HG03460 (cell line): ENCODE results near the gene ZBTB7C.

Experiments
- ATAC-seq: cut with Tn5 transposase; IDR thresholded peaks from one replicate; pipeline ENCODE4 v1.9.1; 2021; ENCODE audit not compliant: unreplicated experiment

Gene ZBTB7C

DNA sequence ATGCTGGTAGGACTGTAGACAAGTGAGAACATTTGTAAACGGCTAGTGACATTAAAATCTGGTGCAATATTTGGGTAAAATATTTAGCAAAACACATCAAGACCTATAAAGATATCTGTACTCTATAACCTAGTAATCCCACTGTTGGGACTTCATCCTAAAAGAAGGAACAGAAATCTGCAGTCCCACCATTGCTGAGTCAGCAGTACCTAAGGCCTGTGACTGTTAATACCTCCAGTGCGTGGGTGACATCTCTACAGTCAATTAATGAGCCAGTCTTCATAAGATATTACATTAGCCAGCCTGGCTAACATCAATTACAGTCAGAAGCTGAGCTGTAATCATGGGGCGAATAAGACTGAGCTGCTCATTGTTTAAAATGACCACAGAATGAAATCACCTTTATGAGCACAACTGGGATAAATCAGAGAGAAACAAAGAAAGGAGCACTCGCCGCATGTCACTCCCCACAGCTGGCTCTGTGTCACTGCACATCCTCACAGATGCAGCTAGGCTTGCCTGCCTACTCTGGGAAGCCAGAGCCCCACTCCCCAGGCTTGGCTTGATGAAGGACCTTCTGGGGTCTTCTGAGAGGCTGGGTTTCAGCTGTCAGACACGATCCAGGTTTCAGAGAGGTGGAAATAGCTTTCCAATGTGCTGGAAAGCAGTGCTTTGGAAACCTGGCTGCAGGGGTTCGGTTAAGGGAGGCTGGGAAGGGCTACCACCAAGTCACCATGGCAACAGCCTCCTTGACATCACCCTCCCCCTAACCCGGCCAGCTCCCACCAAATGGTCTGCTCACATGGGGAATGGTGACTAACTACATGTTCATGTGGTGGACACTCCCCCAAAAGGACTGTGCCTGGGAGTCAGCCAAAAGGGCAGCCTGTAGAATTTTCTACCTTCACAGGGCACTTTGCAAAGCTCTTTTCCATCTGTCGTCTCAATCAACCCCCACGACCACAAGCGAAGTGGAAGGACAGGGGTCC, 145.0 kb downstream of the ZBTB7C start:
- ATAC-seq: no peak

DNA sequence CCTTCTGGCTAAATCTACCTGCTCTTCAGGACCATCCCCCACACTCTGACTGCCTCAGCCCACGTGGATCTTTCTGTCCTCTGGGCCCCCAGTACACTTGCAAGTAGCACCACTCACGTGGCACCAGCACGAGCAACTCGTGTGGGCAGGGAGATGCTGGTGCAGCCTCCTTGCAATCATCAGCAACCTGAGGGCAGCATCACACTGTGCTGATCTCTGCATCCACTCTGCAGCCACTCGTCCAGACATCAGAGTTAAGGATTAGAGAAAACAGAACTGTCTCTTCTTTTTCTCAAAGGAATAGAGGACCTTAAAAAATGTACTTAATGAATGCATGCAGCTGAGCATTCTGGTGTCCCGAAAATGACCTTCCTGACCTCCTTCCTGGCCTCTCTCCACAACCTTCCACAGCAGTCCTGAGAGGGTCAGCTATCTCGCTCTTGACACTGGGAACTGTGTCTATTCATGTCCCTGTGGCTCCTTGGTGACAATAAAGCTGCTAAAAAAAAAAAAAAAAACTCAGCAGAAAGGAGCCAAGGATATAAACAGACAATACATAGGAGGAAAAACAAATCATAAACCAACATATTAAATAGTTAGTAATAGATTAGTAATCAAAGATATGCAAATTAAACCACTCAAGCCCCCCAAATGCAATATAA, 145.9 kb downstream of the ZBTB7C start:
- no peak for ATAC-seq

DNA sequence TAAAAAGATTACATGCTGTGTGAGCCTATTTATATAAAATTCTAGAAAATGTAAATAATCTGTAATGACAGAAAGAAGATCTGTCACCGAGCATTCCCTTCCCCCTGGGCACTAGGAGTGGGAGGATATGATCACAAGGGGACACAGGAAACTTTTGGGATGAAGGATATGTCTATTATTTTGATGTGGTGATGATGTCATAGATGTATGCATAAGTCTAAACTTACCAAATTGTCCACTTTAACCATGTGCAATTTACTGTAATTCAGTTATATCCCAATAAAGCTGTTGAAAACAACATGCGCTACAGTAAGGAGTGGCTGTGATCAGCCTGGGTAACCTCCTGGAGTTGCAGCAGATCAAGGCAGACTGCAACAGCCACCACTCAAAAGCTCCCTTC, 148.9 kb downstream of the ZBTB7C start:
- no peak for ATAC-seq

DNA sequence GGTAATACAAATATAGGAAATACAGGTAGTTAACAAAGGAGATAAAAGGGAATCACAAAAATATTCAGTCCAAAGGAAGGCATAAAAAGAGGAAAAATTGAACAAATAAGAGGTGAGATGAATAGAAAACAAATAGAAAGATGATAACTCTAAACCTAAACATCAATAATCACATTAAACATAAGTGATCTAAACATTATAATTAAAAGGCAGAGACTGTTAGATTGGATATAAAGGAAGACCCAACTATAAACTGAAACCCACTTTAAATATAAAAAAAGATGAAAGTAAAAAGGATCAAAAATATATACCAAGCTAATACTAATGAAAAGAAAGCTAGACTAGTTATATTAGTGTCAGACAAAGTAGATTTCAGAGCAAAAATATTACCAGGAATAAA, 152.3 kb downstream of the ZBTB7C start:
- no peak for ATAC-seq

DNA sequence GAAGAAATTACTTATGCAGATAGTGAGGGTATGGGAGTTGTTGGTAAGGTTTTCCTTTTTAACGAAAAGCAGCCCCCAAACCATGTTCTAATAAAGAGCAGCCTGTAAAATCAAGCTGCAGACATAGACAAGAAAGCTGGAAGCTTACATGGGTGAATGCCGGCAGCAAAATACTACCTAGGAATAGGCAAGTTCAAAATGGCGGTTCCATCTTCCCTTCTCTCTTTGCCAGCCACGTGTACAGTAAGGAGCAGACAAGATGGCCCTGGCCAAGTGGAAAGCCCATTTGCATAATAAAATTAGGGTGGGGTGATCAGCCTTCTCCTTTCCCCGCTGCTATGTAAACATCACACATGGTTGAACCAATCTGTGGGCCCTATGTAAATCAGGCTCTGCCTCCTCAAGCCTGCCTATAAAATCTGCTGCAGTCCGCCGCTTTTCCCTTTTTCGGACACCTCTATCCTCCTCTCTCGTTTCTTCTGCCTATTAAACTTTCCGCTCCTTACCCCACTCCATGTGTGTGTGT, 155.0 kb downstream of the ZBTB7C start:
- no peak for ATAC-seq

DNA sequence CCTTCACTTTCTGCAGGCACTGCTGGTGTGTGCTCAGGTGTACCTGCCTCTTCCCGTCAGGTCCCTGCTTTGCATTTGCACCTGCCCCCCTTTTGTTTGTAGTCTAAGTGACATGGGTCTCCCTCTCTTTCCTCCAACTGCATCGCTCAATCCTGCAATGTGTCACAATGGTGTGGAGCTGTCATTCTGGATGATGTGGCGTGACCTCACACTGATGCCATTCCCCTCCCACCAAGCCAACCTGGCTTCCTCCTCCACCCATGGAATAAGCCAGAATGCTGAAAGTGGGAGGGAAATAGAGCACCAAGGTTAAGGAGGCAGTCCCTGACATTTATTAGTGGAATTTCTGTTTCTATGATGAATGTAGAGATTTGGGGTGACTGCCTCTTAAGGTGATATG, 156.7 kb downstream of the ZBTB7C start:
- no peak for ATAC-seq

DNA sequence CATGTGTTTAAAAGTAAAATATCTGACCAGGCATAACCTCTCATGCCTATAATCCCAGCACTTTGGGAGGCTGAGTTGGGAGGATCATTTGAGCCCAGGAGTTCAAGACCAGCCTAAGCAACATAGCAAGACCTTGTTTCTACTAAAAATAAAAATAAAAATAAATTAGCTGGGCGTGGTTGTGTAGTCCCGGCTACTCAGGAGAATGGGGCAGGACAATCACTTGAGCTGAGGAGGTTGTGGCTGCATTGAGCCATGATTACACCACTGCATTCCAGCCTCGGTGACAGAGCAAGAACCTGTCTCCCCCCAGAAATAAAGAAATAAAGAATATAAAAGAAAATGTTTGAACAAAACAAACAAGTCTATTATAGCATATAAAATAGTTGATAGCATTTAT, 158.3 kb downstream of the ZBTB7C start:
- no peak for ATAC-seq

DNA sequence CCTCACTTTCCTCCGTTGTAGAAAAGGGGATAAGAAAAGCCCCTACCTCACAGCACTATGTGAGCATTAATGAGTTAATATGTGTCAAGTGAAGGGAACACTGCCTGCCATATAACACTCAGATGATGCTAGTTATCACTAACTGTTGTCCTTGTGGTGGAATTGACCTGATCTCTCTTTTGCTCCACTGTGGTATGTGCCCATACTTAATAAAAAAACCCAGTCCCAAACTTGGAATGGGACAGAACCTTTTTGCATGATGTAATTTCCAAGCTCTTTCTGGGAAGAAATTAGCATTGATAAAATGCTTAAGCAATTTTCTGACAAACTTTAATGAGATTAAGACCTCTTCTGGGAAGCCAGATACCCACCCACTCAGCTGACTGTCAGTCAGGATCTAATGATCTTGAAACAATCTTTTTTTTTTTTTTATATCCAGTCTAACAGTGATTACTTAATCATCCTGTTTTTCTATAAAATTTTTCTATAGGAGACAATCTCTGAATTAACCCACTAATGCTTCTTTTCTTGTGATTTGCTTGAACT, 158.7 kb downstream of the ZBTB7C start:
- no peak for ATAC-seq

DNA sequence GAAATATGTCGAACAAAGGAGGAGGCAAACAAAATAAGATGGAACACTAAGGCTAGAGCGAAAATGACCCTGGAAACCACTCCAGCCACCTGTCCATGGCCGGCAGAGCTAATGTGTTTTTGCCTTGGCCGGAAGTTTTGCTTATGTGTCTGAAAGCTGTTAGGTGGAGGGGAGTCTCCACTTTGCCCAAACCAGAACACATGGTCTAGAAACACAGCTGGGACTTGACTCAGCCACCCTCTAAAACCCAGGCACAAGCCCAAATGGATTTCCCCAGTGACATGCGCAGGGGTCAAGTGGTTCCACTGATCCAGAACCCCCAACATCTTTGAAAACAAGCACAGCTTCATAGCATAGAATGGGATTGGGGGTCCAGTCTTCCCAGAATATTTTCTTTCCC, 159.3 kb downstream of the ZBTB7C start:
- no peak for ATAC-seq

DNA sequence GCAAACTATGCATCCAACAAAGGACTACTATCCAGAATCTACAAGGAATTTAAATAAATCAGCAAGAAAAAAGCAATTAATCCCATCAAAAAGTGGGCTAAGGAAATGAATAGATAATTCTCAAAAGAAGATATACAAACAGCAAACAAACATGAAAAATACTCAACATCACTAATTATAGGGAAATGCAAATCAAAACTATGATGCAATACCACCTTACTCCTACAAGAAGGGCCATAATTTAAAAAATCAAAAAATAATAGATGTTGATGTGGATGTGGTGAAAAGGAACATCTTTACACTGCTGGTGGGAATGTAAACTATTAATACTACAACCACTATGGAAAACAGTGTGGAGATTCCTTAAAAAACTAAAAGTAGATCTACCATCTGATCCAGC, 164.7 kb downstream of the ZBTB7C start:
- ATAC-seq: no peak

DNA sequence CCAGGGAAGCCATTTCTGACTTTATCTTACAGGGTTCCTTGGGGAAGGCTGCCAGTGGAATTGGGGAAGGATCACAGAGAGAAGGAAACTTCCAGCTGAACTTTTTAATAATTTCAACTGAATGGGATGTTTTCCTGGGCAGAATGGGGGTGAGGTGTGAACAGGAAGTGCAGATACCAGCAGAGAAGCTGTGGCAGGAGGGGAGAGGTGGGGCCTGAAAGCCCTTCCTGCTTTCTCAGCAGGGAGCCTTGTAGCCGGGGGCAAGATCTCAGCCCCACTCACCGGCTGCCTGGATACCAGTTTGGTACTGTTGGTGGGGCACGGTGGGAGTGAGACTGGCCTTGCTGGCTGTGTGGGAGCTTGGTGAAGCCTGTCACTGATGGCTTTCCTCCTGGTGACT, 170.5 kb downstream of the ZBTB7C start:
- no peak for ATAC-seq

DNA sequence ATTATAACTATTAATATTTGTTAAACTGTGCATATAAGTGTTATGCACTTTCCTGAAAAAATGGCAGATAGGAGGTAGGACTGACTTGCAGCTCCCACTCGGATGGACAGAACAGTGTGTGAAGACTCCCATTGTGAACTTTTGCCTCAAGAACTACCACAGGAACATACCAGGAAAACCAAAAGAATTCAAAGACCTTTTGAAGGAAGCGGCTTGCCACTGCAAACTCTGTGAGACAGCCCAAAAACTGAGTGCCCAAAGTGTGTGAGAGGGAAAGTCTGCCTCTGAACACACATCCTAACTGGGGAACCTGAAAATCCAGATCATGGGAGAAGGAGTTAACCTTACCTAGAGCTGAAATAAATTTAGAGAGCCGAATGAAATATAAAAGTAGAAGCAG, 171.0 kb downstream of the ZBTB7C start:
- ATAC-seq: no peak

DNA sequence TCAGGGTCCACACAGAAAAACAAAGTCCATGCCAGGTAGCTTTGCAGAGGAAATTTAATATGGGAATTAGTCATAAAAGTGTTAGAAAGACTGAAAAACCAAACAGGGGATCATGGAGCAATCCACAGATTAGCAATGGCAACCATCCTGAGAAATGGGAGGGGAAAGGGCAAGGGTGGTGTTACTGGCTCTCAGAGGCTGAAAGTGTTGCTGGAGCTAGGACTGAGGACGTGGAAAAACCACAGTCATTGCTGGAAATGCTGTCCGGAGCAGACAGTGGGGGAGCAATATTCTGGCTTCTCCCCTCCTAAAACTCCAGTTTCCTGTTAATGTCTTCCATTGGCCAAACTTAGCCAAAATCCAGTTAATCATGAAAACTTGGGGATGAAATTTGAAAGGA, 172.4 kb downstream of the ZBTB7C start:
- ATAC-seq: no peak

DNA sequence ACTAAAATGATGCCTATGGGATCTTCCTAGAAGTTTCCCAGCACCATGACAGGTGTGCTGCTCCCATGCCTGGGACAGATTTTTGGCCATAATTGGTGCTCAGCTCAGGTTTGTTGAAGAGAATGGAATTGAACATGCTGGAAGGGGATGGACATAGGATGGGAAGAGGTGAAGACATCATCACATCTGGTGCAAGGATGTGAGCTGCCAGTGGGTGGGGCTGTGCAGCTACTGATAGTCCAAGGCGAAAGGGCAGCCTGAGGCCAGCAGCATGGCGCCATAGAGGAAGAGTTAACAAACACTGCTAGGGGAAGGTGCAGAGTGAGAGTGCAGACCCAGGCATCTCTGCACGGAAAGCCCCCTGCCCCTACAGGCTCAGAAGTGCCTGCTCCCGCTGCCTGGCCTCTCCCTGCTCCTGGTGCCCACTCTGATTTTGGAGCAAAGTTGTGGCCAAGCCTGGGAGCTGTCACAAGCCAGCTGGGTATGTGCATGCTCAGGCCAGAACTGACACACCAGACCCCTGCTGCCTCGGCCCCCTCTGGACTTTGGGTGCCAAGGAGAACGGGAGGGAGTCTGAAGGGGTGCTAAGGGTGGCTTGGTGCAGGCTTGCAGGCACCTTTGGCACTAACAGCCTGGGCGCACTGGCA, 178.6 kb downstream of the ZBTB7C start:
- no peak for ATAC-seq

DNA sequence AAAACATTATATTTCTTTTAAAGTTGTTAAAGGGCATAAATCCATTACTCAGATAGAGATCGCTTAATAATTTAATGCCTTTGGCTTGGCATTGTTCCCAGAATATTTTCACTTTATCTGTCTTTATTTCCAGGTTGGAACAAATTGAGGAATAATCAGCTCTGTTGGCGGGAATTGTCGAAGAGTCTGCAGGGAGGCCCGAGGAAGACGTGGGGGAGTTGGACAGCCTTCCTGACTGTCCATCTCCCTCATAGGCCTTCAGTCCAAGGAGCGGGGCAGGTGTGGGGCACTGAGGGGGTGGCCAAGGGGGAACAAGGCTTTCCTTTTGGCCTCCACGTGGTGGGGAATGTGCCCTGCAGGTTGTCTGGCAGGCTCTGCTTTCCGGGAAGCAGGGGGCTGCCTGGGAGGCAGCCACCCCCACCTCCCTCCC, 179.6 kb downstream of the ZBTB7C start:
- no peak for ATAC-seq

DNA sequence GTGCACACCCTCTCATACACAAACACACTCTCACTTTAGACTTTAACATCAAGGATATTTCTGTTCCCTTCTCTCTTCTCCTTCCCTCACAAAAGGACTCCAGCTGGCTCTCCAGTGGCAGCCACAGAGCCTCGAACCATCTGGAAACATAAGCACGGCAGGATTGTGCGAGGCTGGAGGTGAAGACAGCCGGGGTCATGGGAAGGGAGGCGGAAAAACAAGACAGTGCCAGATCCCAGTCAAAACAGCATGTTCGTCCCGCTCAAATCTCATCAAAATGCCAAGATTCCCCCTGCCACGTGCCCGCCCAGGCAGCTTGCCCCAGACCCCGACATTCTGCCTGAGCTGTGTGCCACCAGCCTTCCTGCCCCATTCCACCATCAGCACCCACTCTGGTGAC, 180.3 kb downstream of the ZBTB7C start:
- ATAC-seq: no peak

DNA sequence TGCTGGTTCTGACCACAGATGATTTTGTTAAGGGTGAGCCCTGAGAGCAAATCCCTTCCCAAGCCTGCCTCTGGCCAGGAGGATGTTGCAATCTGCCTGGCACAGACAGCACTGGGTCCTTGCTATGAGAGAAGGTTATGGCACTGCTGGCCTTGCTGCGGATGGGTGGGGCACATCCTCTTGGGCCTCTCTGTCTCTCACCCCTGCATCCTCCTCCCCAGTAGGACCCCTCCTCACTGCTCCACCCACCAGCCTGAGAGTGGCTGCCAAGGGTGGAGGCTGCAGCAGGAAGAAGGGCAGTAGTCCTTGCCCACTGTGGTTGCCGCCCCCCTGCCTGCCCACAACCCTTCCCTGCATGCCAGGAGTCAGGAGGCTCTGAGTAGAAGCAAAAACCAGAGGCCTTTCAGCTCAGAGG, 180.9 kb downstream of the ZBTB7C start:
- ATAC-seq: no peak

DNA sequence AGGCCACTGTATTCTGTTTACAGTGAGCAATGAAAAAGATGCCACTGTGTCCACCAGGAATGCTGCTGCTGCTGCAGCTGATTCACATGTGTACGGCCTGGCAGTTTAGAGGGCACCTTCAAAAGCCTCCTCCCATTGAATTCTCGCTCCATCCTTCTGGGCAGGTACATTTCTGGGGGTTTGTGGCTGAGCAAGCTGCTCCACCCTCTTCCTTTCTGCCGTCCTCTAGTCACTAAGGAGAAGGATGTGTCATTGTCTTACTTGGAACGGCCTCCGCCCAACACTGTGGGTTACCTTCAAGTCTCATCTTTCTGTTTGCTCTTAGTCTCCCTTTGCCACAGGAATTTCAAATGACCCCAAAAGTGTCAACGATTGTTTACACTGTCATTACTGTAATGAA, 182.0 kb downstream of the ZBTB7C start:
- ATAC-seq: no peak

DNA sequence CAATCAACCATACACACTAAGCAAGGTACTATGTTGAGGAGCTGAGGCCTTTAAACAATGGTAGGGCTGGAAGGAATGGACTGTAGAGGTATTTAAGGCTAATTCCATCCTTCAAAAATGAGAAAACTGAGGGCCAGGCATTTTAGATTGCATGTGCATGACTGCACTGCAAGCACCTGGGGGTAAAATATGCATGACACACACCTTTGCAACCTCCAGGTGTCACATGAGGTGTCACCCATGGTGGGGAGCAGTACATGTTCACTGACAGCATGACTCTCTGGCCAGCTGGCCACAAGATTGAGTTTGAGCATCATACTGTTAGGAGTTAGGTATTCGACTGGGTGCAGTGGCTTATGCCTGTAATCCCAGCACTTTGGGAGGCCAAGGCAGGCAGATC, 182.8 kb downstream of the ZBTB7C start:
- no peak for ATAC-seq

DNA sequence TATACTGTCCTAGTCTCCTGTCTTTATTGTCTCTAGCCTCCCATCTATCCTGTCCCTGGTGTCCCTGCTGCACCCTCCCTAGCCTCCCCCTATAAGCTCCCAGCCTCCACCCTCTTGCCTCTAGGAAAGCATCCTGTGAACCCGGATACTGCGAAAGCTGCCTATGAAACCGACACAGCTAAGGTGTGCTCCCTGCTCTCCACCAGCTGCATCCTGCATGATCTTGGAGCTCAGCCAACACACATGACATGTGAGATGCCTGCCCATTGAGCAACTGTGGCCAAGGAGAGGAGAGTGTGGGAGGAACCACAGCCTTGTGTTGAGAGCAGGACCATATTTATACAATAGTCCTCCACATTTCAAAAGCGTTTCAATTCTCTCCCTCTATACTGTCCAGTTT, 187.1 kb downstream of the ZBTB7C start:
- peak; percentile 79 for ATAC-seq

DNA sequence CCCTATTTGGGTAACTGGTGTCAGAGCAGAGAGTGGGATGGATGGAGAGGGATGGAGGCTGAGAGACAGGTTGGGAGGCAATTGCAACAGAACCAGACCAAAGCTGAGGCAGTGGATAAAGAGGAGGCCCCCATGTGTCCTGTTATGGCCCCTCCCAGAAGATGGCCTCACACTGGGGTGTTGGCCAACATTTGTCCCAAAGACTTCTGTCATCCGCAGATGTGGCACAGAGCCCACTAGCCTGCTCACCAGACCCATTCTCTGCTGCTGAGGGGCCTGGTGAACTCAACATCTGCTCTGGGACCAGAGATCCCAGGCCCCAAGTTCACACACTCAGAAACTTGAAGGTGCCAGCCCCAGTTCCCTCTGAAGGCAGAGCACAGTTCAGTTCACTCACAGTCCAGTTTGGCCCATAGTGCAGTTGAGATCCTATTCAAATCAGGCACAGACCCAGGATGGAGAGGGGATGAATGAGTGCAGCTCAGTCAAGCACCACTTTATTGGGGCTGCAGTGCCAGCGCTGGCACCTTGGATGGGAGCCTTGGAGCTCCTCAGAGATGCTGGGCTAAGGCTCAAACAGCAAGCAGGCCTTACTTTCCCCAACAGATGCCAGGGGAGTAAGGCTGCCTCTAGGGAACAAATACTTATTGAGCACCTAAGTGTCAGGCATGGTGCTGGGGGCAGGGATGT, 189.2 kb downstream of the ZBTB7C start:
- no peak for ATAC-seq
